Stomach (tissue), 9 donors: ENCODE results near the gene GPC5. TPM values are rescaled to one million over a fixed set of nuclear protein-coding genes. Genes with fewer than 3 reads are reported as not detected.

Experiments used
- DNase-seq, 2 donors: peaks; one replicate each; pipeline versions ENCODE4 v3.0.0 to v3.0.0-alpha.2; 2013 to 2019
- H3K27ac ChIP-seq, 5 donors: fragments of 200-600 bp in 4 of 5; sonication (generic) in 4 of 5; one replicate each; pipeline ENCODE4 v1.5.1; 2013 to 2019; ENCODE audit warnings: mild to moderate bottlenecking in 1 of 5, moderate library complexity in 1 of 5
- H3K27me3 ChIP-seq, 3 donors: fragments of 200-600 bp; sonication (generic); one replicate each; pipeline ENCODE4 v1.5.1; 2017 to 2019; ENCODE audit warnings: mixed run types in 1 of 3
- H3K36me3 ChIP-seq, 4 donors: fragments of 200-600 bp; sonication (generic); 1 replicate in 3 of 4; 2 replicates in 1 of 4; pipeline ENCODE4 v1.5.1; 2016 to 2019
- H3K4me1 ChIP-seq, 4 donors: fragments of 200-600 bp; sonication (generic); one replicate each; pipeline ENCODE4 v1.5.1; 2016 to 2019
- H3K4me3 ChIP-seq, 4 donors: fragments of 200-600 bp; sonication (generic) in 3 of 4; one replicate each; pipeline ENCODE4 v1.5.1; 2016 to 2019; ENCODE audit warnings: mild to moderate bottlenecking in 1 of 4
- H3K9me3 ChIP-seq, 4 donors: fragments of 200-600 bp; sonication (generic); one replicate each; pipeline ENCODE4 v1.5.1; 2016 to 2019
- CTCF ChIP-seq, 7 experiments: fragments of 450-650 bp in 4 of 7; fragments of 200-600 bp in 3 of 7; sonication (generic) in 3 of 7; IDR thresholded peaks; one replicate each; pipeline ENCODE4 v1.5.1; 2016 to 2019; ENCODE audit warnings: antibody characterized with exemption in 7 of 7, control low read depth in 2 of 7, mild to moderate bottlenecking in 1 of 7
- EP300 ChIP-seq: sonication (generic); formaldehyde crosslinking; IDR thresholded peaks from one replicate; pipeline ENCODE4 v1.6.1; 2017; ENCODE audit warnings: antibody characterized with exemption
- POLR2A ChIP-seq, 4 donors: fragments of 450-650 bp; IDR thresholded peaks; one replicate each; pipeline ENCODE4 v1.6.1; 2016; ENCODE audit warnings: antibody characterized with exemption in 4 of 4, control low read depth in 2 of 4, mild to moderate bottlenecking in 1 of 4, moderate library complexity in 1 of 4
- POLR2AphosphoS5 ChIP-seq, 3 donors: sonication (generic); formaldehyde crosslinking; IDR thresholded peaks; one replicate each; pipeline ENCODE4 v1.6.1; 2016; ENCODE audit warnings: antibody characterized with exemption in 3 of 3
- WGBS, 5 donors: extraction: QIAGEN DNeasy Blood & Tissue Kit in 3 of 5; methylation state at CpG; one replicate each; pipeline versions ENCODE4 v1.1.5 to v1.1.7; 2013 to 2018; 5-methylcytosine and 5-hydroxymethylcytosine counted together
- intact Hi-C: fragments of 100-400 bp; cut with DNase I; formaldehyde crosslinking; loops from one replicate; pipeline ENCODE4 v1.15.1; 2023; ENCODE audit warnings: low total_unique reads
- polyA plus RNA-seq, 3 donors: library from polyadenylated mRNA; stranded (reverse); fragments of 200-250 nt; gene quantifications; one replicate each; pipeline ENCODE4 v1.2.3, GENCODE V29; 2013
- small RNA-seq, 4 donors: library from RNA; depleted of rRNA; stranded (forward); fragments of <200 nt; gene quantifications; one replicate each; pipeline ENCODE3, GENCODE V24; 2016
- total RNA-seq, 5 donors: library from RNA; depleted of rRNA; stranded (reverse); fragments of >200 nt; gene quantifications; one replicate each; pipeline versions ENCODE4 v1.1.0 to v1.2.3, GENCODE V29; 2014 to 2016
- donor health status: healthy with polysubstance abuse.
- donor health status: Bipolar disorder and iron deficiency.
- donor health status: healthy.

Gene GPC5
- total and polyA plus RNA-seq, 8 donors, result 0.87 to 2.8 TPM; not detected in 6

- Histone ChIP-seq H3K36me3 (no peaks in the 10 kb centered on the region), H3K4me1 (no peaks in the 10 kb centered on the region), H3K27me3 (no peaks in the 10 kb centered on the region), H3K4me3 (no peak overlapping the region), H3K9me3 (peaks cover 0 to 39% (median 7%) of the 10 kb centered on the region in 4 donors), H3K27ac (no peak overlapping the region)
- TF ChIP-seq CTCF (IDR thresholded peaks at IDR 0.05) (no peak), POLR2A (IDR thresholded peaks at IDR 0.05) (no peak)
- intact Hi-C loops, result no loop called here
- 43 to 69% (median 58%) methylated on average over 5 of the region's 5 CpGs for WGBS, 5 donors
- DNase-seq, result no peak
Measured at GRCh38 chr13:92901739-92902138, 1503.3 kb downstream of the GPC5 start.

GRCh38 chr13:92912629-92913028 is 1514.2 kb downstream of the GPC5 start:
- Histone ChIP-seq H3K4me3 (no peak overlapping the region), H3K4me1 (no peaks in the 10 kb centered on the region), H3K27ac (no peak overlapping the region), H3K36me3 (no peaks in the 10 kb centered on the region), H3K27me3 (no peaks in the 10 kb centered on the region), H3K9me3 (no peaks in the 10 kb centered on the region)
- intact Hi-C loops, result no loop called here
- no peak for DNase-seq
- no peak for TF ChIP-seq POLR2AphosphoS5 (IDR thresholded peaks at IDR 0.05)
- 92 to 100% (median 96%) methylated on average over 1 of the region's 1 CpG for WGBS, 5 donors

GRCh38 chr13:92913840-92914239 is 1515.4 kb downstream of the GPC5 start:
- H3K4me3 ChIP-seq, result no peak overlapping the region
- H3K36me3 ChIP-seq, result no peaks in the 10 kb centered on the region
- H3K27me3 ChIP-seq, result no peaks in the 10 kb centered on the region
- no peak overlapping the region for H3K27ac ChIP-seq
- no peaks in the 10 kb centered on the region for H3K9me3 ChIP-seq
- intact Hi-C loops, result no loop called here
- WGBS, 5 donors, result 64 to 84% (median 67%) methylated on average over 1 of the region's 1 CpG
- DNase-seq, result no peak
- TF ChIP-seq EP300 (no peak), POLR2AphosphoS5 (IDR thresholded peaks at IDR 0.05) (no peak), CTCF (IDR thresholded peaks at IDR 0.05) (no peak), POLR2A (IDR thresholded peaks at IDR 0.05) (no peak)
- H3K4me1 ChIP-seq, result no peaks in the 10 kb centered on the region

Small RNAs within 50 kb of the gene (small RNA-seq; reads per million reads assigned to genes)
- gene AL356737.1 (0 reads per million in 4 donors), gene FABP5P4 (0 reads per million in 4 donors), gene MIR548AS (0 reads per million in 4 donors), gene RNU4ATAC3P (0 reads per million in 4 donors)

Other genes starting within 250 kb of the GPC5 start
- 10 to 100 TPM in 1 of 5 donors, 1 to 10 TPM in 2, under 1 TPM in 1, not detected in 1; 0.87 to 13.2 (median 6.4) TPM for gene MIR17HG, start 50.9 kb upstream of the GPC5 start, total RNA-seq
- 1 to 10 TPM in 1 of 3 donors, not detected in 2; 4.8 TPM for gene MIR17HG, start 50.9 kb upstream of the GPC5 start, polyA plus RNA-seq